WERI-Rb-1 (cell line): ENCODE measurements around the gene RNF208.

Experiments used
- DNase-seq: peaks from one replicate; pipeline ENCODE4 v3.0.0-alpha.2; 2020
- H3K27ac ChIP-seq: fragments of 250-450 bp; sonication (Bioruptor Pico); 2 replicates; pipeline ENCODE4 v1.5.1; 2020; ENCODE audit warnings: mild to moderate bottlenecking, moderate library complexity
- H3K27me3 ChIP-seq: fragments of 250-450 bp; sonication (Bioruptor Pico); 2 replicates; pipeline ENCODE4 v1.5.1; 2021; ENCODE audit warnings: mild to moderate bottlenecking, low read depth, moderate library complexity; ENCODE audit not compliant: insufficient read depth, severe bottlenecking
- H3K36me3 ChIP-seq: fragments of 250-450 bp; sonication (Bioruptor Pico); 2 replicates; pipeline ENCODE4 v1.5.1; 2020; ENCODE audit warnings: mild to moderate bottlenecking, moderate library complexity
- H3K4me3 ChIP-seq: 2 replicates; pipeline ENCODE4 v1.5.1; 2011; ENCODE audit warnings: low read depth, mild to moderate bottlenecking, control low read depth, low read length
- H3K9me3 ChIP-seq: fragments of 250-450 bp; sonication (Bioruptor Pico); 2 replicates; pipeline ENCODE4 v1.5.1; 2021; ENCODE audit warnings: mild to moderate bottlenecking, moderate library complexity; ENCODE audit not compliant: severe bottlenecking
- CTCF ChIP-seq: IDR thresholded peaks from 2 replicates; pipeline ENCODE4 v1.5.1; 2011; ENCODE audit warnings: low read depth, mild to moderate bottlenecking, control low read depth, inconsistent platforms, low read length

The RNF208 gene

GRCh38 chr9:137191691-137192447 lies 30.2 kb downstream of the RNF208 start:
- Histone ChIP-seq H3K4me3 (no peak overlapping the region), H3K9me3 (no peaks in the 10 kb centered on the region), H3K27ac (no peak overlapping the region), H3K36me3 (peaks cover 4% of the 10 kb centered on the region; the same call in 1 of the 2 replicates), H3K27me3 (no peaks in the 10 kb centered on the region)
- no peak for DNase-seq
- TF ChIP-seq CTCF, result no peak

GRCh38 chr9:137191245-137191644 lies 30.8 kb downstream of the RNF208 start:
- Histone ChIP-seq H3K27me3 (no peaks in the 10 kb centered on the region), H3K9me3 (no peaks in the 10 kb centered on the region), H3K36me3 (peaks cover 4% of the 10 kb centered on the region; the same call in 1 of the 2 replicates), H3K4me3 (no peak overlapping the region), H3K27ac (no peak overlapping the region)
- TF ChIP-seq CTCF, result no peak
- DNase-seq, result no peak

GRCh38 chr9:137190315-137190856 lies 31.7 kb downstream of the RNF208 start:
- no peak for TF ChIP-seq CTCF
- Histone ChIP-seq H3K9me3 (no peaks in the 10 kb centered on the region), H3K27ac (no peak overlapping the region), H3K4me3 (no peak overlapping the region), H3K27me3 (no peaks in the 10 kb centered on the region), H3K36me3 (peaks cover 4% of the 10 kb centered on the region; the same call in 1 of the 2 replicates)
- no peak for DNase-seq

GRCh38 chr9:137189297-137190295 lies 32.4 kb downstream of the RNF208 start:
- DNase-seq, result no peak
- TF ChIP-seq CTCF, result no peak
- Histone ChIP-seq H3K27ac (peak overlapping the region; percentile 87), H3K4me3 (peak overlapping the region; percentile 60), H3K36me3 (peaks cover 4% of the 10 kb centered on the region; the same call in 1 of the 2 replicates), H3K9me3 (no peaks in the 10 kb centered on the region), H3K27me3 (no peaks in the 10 kb centered on the region)

GRCh38 chr9:137188490-137189296 lies 33.3 kb downstream of the RNF208 start, which contains the start of the genes ANAPC2 and SSNA1:
TSS of gene ANAPC2 (minus strand) at chr9:137188560. CDS start at chr9:137188532, 28 bp downstream.
TSS of gene SSNA1 (plus strand) at chr9:137188676. CDS start at chr9:137188727, 51 bp downstream.
- peak; percentile 33 for TF ChIP-seq CTCF
- Histone ChIP-seq H3K27me3 (no peaks in the 10 kb centered on the region), H3K36me3 (peaks cover 4% of the 10 kb centered on the region; the same call in 1 of the 2 replicates), H3K9me3 (no peaks in the 10 kb centered on the region), H3K27ac (peak within 1 kb of the TSS; percentile 87), H3K4me3 (peak within 1 kb of the TSS; percentile 60)
- DNase-seq, result peak; percentile 84
